GM23338 (cell line): ENCODE results near the gene ZNF774. TPM values are rescaled to one million over a fixed set of nuclear protein-coding genes. Genes with fewer than 3 reads are reported as not detected.

Experiments
- ATAC-seq: fragments of 200-7000 bp; cut with Tn5 transposase; 3 replicates; pipeline ENCODE4 v1.9.1; 2020
- DNase-seq: peaks from one replicate; pipeline ENCODE4 v3.0.0-alpha.2; 2015; ENCODE audit warnings: low spot score
- H2AFZ ChIP-seq: fragments of 200-600 bp; sonication (generic); 2 replicates; pipeline ENCODE4 v1.8.0; 2016; ENCODE audit warnings: antibody characterized with exemption, mild to moderate bottlenecking, moderate library complexity
- H3F3A ChIP-seq: fragments of 200-600 bp; sonication (generic); replicated peaks from 2 replicates; pipeline ENCODE4 v1.8.0; 2017; ENCODE audit warnings: antibody characterized with exemption, mixed run types, low read depth
- H3K27ac ChIP-seq: fragments of 200-600 bp; sonication (generic); 2 replicates; pipeline ENCODE4 v1.6.1; 2016; ENCODE audit warnings: low read depth
- H3K27me3 ChIP-seq: fragments of 200-600 bp; sonication (generic); 2 replicates; pipeline ENCODE4 v1.8.0; 2016; ENCODE audit warnings: mild to moderate bottlenecking, mixed run types, moderate library complexity; ENCODE audit not compliant: insufficient read depth
- H3K36me3 ChIP-seq: fragments of 200-600 bp; sonication (generic); 2 replicates; pipeline ENCODE4 v1.8.0; 2016; ENCODE audit warnings: mild to moderate bottlenecking; ENCODE audit not compliant: insufficient read depth
- H3K4me1 ChIP-seq: fragments of 200-600 bp; sonication (generic); 2 replicates; pipeline ENCODE4 v1.8.0; 2016; ENCODE audit warnings: mild to moderate bottlenecking, moderate library complexity; ENCODE audit not compliant: insufficient read depth
- H3K4me2 ChIP-seq: fragments of 200-600 bp; sonication (generic); 2 replicates; pipeline ENCODE4 v1.7.1; 2017; ENCODE audit warnings: mixed run types
- H3K4me3 ChIP-seq: fragments of 200-600 bp; sonication (generic); 2 replicates; pipeline ENCODE4 v1.6.1; 2016; ENCODE audit warnings: mixed run types
- H3K79me2 ChIP-seq: fragments of 200-600 bp; sonication (generic); replicated peaks from 2 replicates; pipeline ENCODE4 v1.8.0; 2017; ENCODE audit warnings: mild to moderate bottlenecking; ENCODE audit not compliant: insufficient read depth
- H3K9me2 ChIP-seq: fragments of 200-600 bp; sonication (generic); 2 replicates; pipeline ENCODE4 v1.8.0; 2017; ENCODE audit not compliant: insufficient read depth
- H4K20me1 ChIP-seq: fragments of 200-600 bp; sonication (generic); replicated peaks from 2 replicates; pipeline ENCODE4 v1.8.0; 2017; ENCODE audit warnings: mild to moderate bottlenecking; ENCODE audit not compliant: insufficient read depth
- H3K27ac Mint-ChIP-seq: 2 replicates; pipeline ENCODE4 v1.8.0; 2020; ENCODE audit warnings: inconsistent platforms, mild to moderate bottlenecking, moderate library complexity, mixed read lengths
- H3K27me3 Mint-ChIP-seq: 3 replicates; pipeline ENCODE4 v1.8.0; 2022; ENCODE audit warnings: low read depth, mild to moderate bottlenecking, moderate library complexity, mixed read lengths, inconsistent platforms; ENCODE audit not compliant: insufficient read depth, poor library complexity
- H3K36me3 Mint-ChIP-seq: 3 replicates; pipeline ENCODE4 v1.8.0; 2021; ENCODE audit warnings: low read depth, mild to moderate bottlenecking, inconsistent platforms, moderate library complexity, mixed read lengths
- H3K4me1 Mint-ChIP-seq: 3 replicates; pipeline ENCODE4 v1.8.0; 2020; ENCODE audit warnings: mild to moderate bottlenecking, inconsistent platforms, mixed read lengths
- H3K4me3 Mint-ChIP-seq: 3 replicates; pipeline ENCODE4 v1.8.0; 2021; ENCODE audit warnings: moderate library complexity, mild to moderate bottlenecking, inconsistent platforms, mixed read lengths
- H3K9me3 Mint-ChIP-seq: 3 replicates; pipeline ENCODE4 v1.8.0; 2020; ENCODE audit warnings: moderate library complexity, mild to moderate bottlenecking, inconsistent platforms, mixed read lengths
- ETS1 ChIP-seq: IDR thresholded peaks from 2 replicates; pipeline ENCODE4 v1.6.1; 2016; ENCODE audit warnings: antibody characterized with exemption
- JUNB ChIP-seq: IDR thresholded peaks from one replicate; pipeline ENCODE4 v1.6.1; 2016; ENCODE audit warnings: antibody characterized with exemption; ENCODE audit not compliant: unreplicated experiment
- NANOG ChIP-seq: IDR thresholded peaks from 2 replicates; pipeline ENCODE4 v1.6.1; 2016; ENCODE audit warnings: antibody characterized with exemption, borderline replicate concordance
- POLR2AphosphoS5 ChIP-seq: IDR thresholded peaks from 2 replicates; pipeline ENCODE4 v1.6.1; 2016; ENCODE audit warnings: antibody characterized with exemption, low read depth
- REST ChIP-seq: IDR thresholded peaks from one replicate; pipeline ENCODE4 v1.6.1; 2018; ENCODE audit warnings: antibody characterized with exemption; ENCODE audit not compliant: unreplicated experiment
- STAT1 ChIP-seq: IDR thresholded peaks from one replicate; pipeline ENCODE4 v1.6.1; 2016; ENCODE audit warnings: antibody characterized with exemption; ENCODE audit not compliant: unreplicated experiment
- ZNF114 ChIP-seq: fragments of 250-450 bp; sonication (Bioruptor Pico); IDR thresholded peaks from 2 replicates; pipeline ENCODE4 v1.5.0; 2020; ENCODE audit warnings: mild to moderate bottlenecking, moderate library complexity
- polyA plus RNA-seq: library from polyadenylated mRNA; unstranded; fragments of >200 nt; fragmentation: Nextera tagmentation; extraction: Ambion mirVana; gene quantifications from 2 replicates; pipeline ENCODE4 v1.2.1, GENCODE V29; 2016
- total RNA-seq: library from RNA; depleted of rRNA; stranded (reverse); fragments of >200 nt; shearing (Covaris generic); gene quantifications from 2 replicates; pipeline ENCODE4 v1.2.3, GENCODE V29; 2014
- TF ChIP-seq, protein P1 (sequence below): fragments of 250-450 bp; sonication (Bioruptor Pico); IDR thresholded peaks from 2 replicates; pipeline ENCODE4 v1.5.0; 2020; ENCODE audit warnings: mild to moderate bottlenecking, moderate library complexity
- TF ChIP-seq, protein P2 (sequence below), 2 experiments: fragments of 200-600 bp in 1 of 2; sonication (generic) in 1 of 2; conservative IDR thresholded peaks; 2 replicates each; pipeline versions ENCODE4 v1.5.1 to v1.6.1; 2016 to 2017; ENCODE audit warnings: antibody characterized with exemption in 2 of 2, low read depth in 2 of 2, mild to moderate bottlenecking in 2 of 2, moderate library complexity in 1 of 2

ZNF774 gene
- total and polyA plus RNA-seq, 2 experiments from 2014 or later, result 0.45 to 1.8 TPM

DNA sequence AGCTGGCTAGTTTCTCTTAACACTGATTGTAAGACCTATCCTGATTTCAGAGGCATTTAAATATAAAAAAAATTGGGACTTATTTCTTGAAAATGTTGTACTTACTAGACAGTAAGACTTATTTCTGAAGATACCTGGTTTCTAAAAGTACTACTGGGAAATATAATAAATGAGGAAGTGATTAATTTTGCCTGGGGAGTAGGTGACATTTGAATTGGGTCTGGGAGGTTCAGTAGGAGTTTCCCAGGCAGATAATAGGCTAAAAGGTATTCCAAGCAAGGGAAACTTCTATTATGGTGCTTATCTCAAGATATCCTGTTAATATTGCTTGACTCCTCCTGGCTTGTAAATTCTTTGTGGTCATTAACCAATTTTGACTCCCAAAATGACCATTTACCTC, 29.4 kb downstream of the ZNF774 start (continued):
- TF ChIP-seq, protein P1, sequence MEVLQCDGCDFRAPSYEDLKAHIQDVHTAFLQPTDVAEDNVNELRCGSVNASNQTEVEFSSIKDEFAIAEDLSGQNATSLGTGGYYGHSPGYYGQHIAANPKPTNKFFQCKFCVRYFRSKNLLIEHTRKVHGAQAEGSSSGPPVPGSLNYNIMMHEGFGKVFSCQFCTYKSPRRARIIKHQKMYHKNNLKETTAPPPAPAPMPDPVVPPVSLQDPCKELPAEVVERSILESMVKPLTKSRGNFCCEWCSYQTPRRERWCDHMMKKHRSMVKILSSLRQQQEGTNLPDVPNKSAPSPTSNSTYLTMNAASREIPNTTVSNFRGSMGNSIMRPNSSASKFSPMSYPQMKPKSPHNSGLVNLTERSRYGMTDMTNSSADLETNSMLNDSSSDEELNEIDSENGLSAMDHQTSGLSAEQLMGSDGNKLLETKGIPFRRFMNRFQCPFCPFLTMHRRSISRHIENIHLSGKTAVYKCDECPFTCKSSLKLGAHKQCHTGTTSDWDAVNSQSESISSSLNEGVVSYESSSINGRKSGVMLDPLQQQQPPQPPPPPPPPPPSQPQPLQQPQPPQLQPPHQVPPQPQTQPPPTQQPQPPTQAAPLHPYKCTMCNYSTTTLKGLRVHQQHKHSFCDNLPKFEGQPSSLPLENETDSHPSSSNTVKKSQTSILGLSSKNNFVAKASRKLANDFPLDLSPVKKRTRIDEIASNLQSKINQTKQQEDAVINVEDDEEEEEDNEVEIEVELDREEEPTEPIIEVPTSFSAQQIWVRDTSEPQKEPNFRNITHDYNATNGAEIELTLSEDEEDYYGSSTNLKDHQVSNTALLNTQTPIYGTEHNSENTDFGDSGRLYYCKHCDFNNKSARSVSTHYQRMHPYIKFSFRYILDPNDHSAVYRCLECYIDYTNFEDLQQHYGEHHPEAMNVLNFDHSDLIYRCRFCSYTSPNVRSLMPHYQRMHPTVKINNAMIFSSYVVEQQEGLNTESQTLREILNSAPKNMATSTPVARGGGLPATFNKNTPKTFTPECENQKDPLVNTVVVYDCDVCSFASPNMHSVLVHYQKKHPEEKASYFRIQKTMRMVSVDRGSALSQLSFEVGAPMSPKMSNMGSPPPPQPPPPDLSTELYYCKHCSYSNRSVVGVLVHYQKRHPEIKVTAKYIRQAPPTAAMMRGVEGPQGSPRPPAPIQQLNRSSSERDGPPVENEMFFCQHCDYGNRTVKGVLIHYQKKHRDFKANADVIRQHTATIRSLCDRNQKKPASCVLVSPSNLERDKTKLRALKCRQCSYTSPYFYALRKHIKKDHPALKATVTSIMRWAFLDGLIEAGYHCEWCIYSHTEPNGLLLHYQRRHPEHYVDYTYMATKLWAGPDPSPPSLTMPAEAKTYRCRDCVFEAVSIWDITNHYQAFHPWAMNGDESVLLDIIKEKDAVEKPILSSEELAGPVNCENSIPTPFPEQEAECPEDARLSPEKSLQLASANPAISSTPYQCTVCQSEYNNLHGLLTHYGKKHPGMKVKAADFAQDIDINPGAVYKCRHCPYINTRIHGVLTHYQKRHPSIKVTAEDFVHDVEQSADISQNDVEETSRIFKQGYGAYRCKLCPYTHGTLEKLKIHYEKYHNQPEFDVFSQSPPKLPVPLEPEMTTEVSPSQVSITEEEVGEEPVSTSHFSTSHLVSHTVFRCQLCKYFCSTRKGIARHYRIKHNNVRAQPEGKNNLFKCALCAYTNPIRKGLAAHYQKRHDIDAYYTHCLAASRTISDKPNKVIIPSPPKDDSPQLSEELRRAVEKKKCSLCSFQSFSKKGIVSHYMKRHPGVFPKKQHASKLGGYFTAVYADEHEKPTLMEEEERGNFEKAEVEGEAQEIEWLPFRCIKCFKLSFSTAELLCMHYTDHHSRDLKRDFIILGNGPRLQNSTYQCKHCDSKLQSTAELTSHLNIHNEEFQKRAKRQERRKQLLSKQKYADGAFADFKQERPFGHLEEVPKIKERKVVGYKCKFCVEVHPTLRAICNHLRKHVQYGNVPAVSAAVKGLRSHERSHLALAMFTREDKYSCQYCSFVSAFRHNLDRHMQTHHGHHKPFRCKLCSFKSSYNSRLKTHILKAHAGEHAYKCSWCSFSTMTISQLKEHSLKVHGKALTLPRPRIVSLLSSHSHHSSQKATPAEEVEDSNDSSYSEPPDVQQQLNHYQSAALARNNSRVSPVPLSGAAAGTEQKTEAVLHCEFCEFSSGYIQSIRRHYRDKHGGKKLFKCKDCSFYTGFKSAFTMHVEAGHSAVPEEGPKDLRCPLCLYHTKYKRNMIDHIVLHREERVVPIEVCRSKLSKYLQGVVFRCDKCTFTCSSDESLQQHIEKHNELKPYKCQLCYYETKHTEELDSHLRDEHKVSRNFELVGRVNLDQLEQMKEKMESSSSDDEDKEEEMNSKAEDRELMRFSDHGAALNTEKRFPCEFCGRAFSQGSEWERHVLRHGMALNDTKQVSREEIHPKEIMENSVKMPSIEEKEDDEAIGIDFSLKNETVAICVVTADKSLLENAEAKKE (CRISPR knock-in tag), result no peak
- TF ChIP-seq JUNB, result no peak

DNA sequence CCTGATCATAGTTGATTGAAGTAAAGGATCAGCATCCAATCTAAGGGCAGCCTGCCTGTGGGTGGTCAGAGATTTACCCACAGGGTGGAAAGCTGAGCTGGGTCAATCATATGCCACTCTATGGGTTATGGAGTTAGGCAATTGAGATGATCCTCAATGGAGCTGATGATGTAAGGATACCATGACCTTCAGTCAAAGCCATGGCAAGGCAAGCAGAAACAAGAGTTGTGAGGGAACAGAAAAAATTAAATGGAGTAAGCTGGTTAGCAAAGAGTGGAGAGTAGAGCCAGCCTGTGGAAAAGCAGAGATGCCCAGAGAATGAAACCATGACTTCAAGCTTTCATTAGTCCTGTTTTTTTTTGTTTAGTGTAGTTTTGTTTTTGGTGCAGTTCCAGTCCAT, 30.2 kb downstream of the ZNF774 start:
- Mint-ChIP-seq H3K4me3 (no peak overlapping the region), H3K9me3 (peaks cover 24% of the 10 kb centered on the region), H3K4me1 (no peaks in the 10 kb centered on the region; the same call in 1 of the 3 replicates), H3K27ac (no peak overlapping the region), H3K36me3 (peaks cover 15% of the 10 kb centered on the region; the same call in 2 of the 3 replicates), H3K27me3 (no peaks in the 10 kb centered on the region)
- Histone ChIP-seq H3K9me2 (no peaks in the 10 kb centered on the region), H3K79me2 (no peaks in the 10 kb centered on the region), H3K36me3 (no peaks in the 10 kb centered on the region; the same call in 1 of the 2 replicates), H3F3A (0 out of 2 replicates have a peak, but pooled peaks cover 4% of the 10 kb centered on the region), H3K4me1 (no peaks in the 10 kb centered on the region), H3K4me2 (no peak overlapping the region), H4K20me1 (no peaks in the 10 kb centered on the region), H3K27me3 (no peaks in the 10 kb centered on the region), H3K4me3 (no peak overlapping the region), H3K27ac (no peak overlapping the region), H2AFZ (no peak overlapping the region)
- ATAC-seq (no peak), DNase-seq (no peak)
- no peak for TF ChIP-seq REST
- no peak for TF ChIP-seq STAT1
- TF ChIP-seq NANOG, result no peak
- TF ChIP-seq ZNF114 (CRISPR knock-in tag), result no peak
- TF ChIP-seq, protein P2, sequence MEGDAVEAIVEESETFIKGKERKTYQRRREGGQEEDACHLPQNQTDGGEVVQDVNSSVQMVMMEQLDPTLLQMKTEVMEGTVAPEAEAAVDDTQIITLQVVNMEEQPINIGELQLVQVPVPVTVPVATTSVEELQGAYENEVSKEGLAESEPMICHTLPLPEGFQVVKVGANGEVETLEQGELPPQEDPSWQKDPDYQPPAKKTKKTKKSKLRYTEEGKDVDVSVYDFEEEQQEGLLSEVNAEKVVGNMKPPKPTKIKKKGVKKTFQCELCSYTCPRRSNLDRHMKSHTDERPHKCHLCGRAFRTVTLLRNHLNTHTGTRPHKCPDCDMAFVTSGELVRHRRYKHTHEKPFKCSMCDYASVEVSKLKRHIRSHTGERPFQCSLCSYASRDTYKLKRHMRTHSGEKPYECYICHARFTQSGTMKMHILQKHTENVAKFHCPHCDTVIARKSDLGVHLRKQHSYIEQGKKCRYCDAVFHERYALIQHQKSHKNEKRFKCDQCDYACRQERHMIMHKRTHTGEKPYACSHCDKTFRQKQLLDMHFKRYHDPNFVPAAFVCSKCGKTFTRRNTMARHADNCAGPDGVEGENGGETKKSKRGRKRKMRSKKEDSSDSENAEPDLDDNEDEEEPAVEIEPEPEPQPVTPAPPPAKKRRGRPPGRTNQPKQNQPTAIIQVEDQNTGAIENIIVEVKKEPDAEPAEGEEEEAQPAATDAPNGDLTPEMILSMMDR (conservative IDR thresholded peaks at IDR 0.05; ENCODE audit: low read depth in 2 of 2), result no peak
- no peak for TF ChIP-seq JUNB
- TF ChIP-seq POLR2AphosphoS5, result no peak
- TF ChIP-seq ETS1, result no peak
